ENCODE measurements around the gene NTMT1.
"Not testable (repeated sequence)": the region's sequence is repeated elsewhere in the genome, so short reads cannot be mapped to it uniquely, and the experiment has no call there.

Gene NTMT1

DNA sequence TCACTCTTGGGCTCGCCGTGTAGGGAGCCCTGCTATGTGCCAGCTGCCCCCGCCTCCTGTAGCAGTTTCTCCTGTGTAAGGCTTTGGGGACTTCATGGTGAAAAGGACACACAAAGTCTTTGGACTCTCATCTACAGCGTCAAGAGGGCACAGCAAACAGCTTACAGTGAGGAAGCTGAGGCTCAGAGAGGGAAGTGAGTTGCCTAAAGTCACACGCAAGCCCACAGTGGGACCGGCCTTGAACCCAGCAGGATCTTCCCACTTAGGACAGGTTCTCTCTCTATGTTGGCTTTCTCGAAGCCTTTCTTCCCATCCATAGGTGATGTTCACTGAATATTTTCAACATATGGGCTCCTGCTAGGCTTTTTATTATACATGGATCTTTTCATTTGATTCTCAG lies 29.7 kb downstream of the NTMT1 start:
- DNase-seq: no peak

GRCh38 chr9:129656795-129657390 lies 30.9 kb downstream of the NTMT1 start:
- no peak for DNase-seq

DNA sequence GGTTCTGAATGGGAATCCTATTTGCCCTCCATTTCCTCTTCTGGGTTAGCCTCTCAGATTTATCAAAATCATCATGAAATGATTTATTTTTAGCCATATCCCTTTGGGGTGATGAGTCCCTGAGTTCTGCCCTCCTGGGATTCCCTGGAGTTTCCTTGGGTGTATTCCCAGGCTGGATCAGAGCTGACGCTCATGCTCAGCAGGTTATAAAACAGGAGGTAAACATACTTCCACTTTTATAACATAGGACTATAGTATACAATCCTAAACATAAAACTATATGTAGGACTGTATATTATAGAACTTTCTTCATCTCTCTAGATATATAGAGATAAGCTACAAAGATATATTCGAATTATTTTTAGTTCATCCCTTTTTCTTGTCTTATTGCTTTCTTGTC lies 35.1 kb downstream of the NTMT1 start:
- DNase-seq: no peak

GRCh38 chr9:129662239-129662638 lies 36.3 kb downstream of the NTMT1 start:
- DNase-seq: not testable (repeated sequence)

DNA sequence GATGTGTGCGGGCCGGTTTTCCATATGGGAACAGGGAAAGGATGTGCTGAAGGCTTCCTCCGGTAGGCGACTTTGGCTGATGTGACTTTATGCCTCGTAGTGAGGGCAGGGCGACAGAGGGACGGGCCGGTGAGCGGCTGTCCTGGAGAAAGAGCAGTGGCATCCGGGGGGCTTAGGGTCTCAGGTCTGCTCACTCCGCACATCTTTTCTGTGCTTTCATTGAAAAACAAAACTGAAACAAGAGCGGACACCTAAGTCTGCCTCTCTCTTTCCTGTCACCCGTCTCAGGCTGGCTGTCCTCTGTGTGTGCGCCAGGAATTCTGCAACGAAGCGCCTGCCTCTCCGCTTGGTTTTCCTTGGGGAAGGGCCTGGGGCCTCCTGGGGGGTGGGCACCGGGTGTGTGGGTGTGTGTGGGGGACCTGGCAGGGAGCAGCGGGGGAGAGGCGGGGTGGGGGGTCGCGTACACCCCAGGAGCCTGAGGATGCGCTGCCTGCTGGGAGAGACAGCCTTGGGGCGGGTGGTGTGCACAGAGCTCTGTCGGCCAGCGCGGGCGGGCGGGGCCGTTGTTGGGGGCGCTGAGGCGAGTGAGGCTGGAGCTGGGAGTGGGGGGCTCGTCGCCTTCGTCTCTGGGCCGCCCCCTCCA lies 38.9 kb downstream of the NTMT1 start:
- peak in 2 of 6 experiments; percentile 20 to 36 for DNase-seq

DNA sequence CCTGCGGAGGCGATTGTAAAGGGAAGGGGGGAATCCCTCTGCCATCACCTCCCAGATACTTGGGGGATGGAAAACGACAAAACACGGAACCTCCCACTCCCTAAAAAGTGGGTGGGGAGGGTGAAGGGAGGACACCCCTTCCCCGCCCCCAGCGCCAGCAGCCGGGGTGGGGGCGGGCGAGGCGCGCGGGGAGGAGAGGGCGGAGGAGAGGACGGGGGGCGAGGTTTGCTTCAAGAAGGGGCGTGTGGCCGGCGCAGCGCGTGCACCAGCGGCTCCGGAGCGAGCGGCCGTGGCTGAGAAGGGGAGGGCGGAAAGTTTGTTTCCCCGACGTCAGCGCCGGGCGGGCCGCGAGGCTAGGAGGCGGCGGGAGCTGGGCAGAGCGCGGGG lies 39.4 kb downstream of the NTMT1 start, which contains the start of gene PRRX2:
PRRX2 (plus strand) TSS at position 259 of the 387 bp plus-strand sequence. CDS start 221 bp downstream, outside the sequence.
- no peak for DNase-seq

GRCh38 chr9:129665814-129666520 lies 40.0 kb downstream of the NTMT1 start:
- peak in 1 of 6 experiments; percentile 25 for DNase-seq

DNA sequence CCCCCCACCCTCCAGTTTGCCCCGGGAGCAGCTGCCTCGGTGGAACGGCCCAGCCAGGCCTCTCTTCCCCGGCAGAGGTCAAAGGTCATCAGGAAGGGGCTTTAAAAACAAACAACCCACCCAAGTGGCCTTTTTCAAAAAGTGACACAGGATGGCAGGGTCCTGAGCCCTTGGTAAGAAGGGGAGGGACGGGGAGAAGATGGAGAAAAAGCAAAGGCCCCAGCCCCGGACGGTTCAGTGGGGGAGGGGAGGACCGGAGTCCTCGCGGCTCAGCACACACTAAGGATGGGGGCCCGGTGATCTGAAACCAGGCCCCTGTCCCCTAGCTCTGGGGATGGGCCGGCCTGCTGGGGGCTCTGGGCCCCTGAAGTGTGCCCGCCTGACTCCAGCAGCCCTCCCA lies 40.6 kb downstream of the NTMT1 start:
- no peak for DNase-seq

DNA sequence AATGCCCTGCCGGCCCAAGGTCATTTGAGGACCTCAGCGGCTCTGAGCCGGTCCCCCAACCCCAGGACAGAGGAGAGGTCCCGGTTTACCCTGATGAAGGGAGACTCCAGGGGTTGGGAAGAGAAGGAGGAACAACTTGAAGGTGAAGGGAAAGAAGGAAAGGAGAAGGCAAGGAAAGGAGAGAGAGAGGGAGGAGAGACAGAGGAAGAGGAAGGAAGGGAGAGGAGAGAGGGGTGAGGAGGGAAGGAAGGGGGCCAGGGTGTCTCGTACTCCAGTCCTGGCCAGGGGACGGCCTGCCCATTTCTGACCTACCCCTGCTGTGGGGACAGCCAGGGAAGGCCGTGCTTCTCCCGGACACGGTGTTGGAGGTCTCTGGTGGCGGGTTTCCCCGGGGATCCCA lies 41.4 kb downstream of the NTMT1 start:
- no peak for DNase-seq

GRCh38 chr9:129667850-129668249 lies 41.9 kb downstream of the NTMT1 start:
- no peak for DNase-seq

DNA sequence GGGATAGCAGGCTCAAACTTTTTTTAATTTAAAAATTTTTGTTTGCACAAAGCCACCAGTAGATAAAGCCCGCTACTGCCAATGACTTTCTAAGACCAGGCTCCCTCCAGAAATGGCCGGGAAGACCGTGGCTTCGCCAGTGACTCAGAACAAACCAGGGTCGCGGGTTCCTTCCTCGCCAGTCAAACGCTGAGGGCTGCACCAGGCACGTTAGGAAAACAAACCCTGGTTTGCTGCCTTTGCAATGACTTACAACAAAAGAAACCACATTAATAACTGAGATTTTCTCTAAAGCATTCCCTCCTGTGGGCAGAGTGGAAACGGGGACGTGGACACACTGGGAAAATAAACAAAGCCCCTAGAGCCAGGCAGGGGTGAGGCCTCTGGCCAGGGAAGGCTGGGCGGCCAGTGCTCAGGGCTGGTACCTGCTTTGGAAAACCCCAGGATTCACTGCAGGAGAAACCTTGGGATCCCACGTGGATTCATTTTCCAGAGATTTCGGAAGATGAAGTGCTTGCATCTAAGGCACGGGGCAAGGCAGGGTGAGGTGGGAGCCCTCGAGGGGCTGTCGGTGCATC lies 43.3 kb downstream of the NTMT1 start:
- DNase-seq: no peak

DNA sequence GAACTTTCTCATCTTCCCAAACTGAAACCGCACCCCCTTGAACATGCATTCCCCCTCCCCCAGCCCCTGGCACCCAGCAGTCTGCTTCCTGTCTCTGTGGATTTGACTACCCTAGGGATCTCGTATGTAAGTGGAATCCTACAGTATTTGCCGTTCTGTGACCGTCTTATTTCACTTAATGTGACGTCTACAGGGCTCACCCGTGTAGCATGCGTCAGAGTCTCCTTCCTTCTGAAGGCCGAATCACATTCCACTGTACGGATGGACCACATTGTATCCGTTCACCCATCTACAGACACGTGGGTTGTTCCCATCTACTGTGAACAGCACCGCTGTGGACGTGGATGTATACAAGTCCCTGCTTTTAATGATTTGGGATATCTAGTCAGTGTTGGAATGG lies 44.0 kb downstream of the NTMT1 start:
- DNase-seq: no peak

GRCh38 chr9:129671065-129671464 lies 45.1 kb downstream of the NTMT1 start:
- no peak for DNase-seq

GRCh38 chr9:129671519-129671918 lies 45.6 kb downstream of the NTMT1 start:
- DNase-seq: no peak

- no peak for DNase-seq
Observed at GRCh38 chr9:129672702-129673101, 46.7 kb downstream of the NTMT1 start.

- no peak for DNase-seq
Observed at GRCh38 chr9:129673602-129674001, 47.6 kb downstream of the NTMT1 start.

DNA sequence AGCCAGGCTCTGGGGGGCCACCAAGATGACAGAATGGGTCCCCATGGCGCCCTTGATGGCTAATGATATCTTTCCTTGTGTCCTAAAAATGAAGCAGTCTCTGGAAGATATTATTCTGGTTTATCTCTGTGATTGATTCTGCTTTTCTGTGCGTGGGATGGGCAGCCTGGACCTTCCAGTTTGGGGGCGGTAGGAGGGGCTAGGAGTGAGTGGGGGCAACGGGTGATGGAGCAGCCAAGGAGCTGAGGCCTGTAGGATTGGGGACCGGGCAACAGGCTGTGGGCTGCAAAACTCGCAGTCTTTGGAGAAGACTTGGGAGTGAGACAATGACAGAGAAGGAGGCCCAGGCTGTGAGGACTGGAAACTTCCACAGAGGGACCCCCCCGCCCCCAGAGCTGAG lies 48.3 kb downstream of the NTMT1 start:
- no peak for DNase-seq

DNA sequence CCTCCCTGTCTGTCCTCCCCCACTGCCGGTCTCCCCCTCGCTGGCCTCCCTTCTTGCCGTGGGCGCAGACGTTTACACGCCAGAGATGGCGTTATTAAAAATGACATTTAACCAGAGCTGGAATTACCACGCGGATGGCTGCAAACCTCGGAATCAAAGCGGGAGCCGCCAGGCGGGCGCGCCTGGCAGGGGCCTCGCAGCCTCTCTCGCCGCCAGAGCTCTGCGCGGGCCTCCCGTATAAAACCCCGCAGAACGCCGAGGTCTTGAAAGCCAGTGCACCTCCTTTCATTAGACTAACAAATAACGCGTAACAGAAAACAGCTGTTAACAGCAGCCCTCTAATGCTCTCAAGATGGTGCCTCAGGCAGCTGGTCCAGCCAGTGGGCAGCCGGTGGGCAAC lies 49.7 kb downstream of the NTMT1 start:
- DNase-seq: no peak

- no peak for DNase-seq
Observed at GRCh38 chr9:129676287-129676686, 50.3 kb downstream of the NTMT1 start.

DNA sequence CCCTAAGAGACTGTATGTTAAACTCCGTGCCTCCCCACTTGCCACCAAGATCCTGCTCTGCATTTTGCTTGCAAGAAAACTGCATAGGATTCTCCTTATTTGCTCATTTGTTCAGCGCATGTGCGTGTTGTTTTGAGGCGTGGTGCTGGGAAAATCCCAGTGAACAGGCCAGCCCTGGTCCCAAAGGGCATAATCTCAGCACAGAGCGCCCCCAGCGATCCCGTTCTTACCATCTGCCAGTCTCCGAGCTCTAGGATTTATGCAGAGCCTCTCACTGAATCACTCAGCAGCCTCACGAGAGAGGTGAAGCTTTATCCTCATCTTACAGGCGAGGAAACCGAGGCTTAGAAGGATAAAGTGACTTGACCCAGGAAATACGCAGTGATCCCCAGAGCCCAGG lies 51.0 kb downstream of the NTMT1 start:
- no peak for DNase-seq

DNA sequence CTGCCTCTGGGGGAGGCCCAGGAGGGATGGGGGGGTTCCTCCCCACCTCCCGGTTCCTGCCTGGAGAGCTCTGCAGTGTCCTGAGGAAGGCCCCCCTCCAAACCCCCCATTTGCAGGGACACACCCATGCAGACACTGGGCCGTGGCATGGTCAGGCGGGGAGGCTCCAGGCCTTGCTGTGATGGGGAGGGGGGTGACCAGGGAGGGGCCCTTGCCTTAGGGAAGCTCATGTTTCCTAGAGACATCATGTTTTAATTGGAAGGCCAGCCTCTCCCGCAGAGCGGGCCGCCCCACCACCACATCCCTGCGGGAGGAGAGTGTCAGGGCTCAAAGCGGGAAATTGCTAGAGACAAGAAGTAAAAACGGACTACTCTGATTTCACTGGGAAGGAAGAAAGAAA lies 51.5 kb downstream of the NTMT1 start:
- DNase-seq: no peak

DNA sequence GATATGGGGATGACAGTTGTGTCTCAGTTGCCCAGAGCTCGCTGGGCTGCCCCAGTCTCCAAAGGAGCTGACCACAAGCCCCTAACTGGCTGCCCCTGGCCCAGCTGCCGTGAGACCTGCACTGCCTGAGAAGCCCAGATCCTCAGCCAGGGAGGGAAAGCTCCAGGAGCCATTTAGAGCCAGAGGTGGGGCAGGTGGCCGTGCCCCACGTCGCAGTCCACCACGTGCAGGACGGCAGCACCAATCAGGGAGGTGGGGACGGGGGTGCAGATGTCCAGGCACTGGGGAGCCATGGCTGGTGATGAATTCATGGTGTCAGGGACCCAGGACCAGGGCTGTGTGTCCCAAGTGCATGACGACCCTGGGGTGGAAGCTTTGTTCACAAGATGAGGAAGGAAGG lies 52.9 kb downstream of the NTMT1 start:
- no peak for DNase-seq

- DNase-seq: no peak
Observed at GRCh38 chr9:129679537-129679936, 53.6 kb downstream of the NTMT1 start.

DNA sequence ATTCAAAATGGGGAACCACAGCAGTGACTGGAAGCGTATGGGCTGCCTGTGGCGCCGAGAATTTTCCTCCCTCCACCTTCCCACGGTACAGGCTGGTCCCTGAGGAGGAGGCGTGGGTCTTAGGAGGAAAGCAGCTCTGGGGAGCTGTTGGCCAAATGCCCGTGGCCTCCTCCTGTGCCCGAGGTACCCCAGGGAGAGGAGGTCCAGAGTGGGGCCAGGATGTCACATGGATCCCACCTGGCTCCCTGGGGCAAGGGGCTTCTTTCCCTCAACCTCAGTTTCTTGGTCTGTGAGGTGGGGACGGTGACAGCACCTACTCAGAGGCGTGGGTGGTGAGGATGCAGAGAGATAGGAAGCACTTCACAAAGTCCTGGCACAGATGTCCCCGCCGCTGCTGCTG lies 56.0 kb downstream of the NTMT1 start:
- DNase-seq: no peak
